Measurements from ENCODE around the gene NDUFB5. TPM values are rescaled to one million over a fixed set of nuclear protein-coding genes. Genes with fewer than 3 reads are reported as not detected.
"Not testable (repeated sequence)": the region's sequence is repeated elsewhere in the genome, so short reads cannot be mapped to it uniquely, and the experiment has no call there.

Gene NDUFB5
- total RNA-seq, 1 experiment from 2014 or later = 281 TPM

- DNase-seq (ENCODE audit: low spot score) = no peak
Measured at GRCh38 chr3:179630753-179631451, 26.3 kb downstream of the NDUFB5 start.

GRCh38 chr3:179640469-179640868 is 35.9 kb downstream of the NDUFB5 start:
- no peak for DNase-seq (ENCODE audit: low spot score)

DNA sequence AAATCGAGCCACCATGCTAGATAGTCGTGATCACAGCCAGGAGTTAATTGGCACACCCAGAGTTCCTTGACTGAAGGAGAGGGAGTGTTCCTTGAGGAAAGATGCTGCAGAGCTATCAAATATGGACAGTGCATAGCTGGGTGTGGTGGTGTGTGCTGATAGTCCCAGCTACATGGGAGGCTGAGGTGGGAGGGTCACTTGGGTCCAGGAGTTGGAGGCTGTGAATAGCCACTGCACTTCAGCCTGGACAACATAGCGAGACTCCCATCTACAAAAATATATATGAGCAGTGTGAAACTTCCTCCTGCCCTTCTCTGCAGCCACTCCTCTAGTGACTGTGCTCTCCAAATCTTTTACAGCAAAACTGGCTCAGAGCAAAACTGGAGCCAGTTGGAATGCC is 38.3 kb downstream of the NDUFB5 start:
- DNase-seq (ENCODE audit: low spot score) = no peak

DNA sequence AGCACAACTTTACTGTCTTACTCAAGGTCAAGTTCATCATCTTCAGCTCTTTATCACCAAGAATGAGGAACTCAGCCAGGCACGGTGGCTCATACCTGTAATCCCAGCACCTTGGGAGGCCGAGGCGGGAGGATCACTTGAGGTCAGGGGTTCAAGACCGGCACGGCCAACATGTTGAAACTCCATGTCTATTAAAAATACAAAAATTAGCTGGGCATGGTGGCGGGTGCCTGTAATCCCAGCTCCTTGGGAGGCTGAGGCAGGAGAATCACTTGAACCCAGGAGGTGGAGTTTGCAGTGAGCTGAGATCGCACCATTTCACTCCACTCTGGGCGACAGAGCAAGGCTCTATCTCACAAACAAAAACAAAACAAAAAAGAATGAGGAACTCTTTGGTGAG is 39.2 kb downstream of the NDUFB5 start:
- DNase-seq (ENCODE audit: low spot score) = not testable (repeated sequence)

GRCh38 chr3:179646177-179646576 is 41.6 kb downstream of the NDUFB5 start:
- no peak for DNase-seq (ENCODE audit: low spot score)

GRCh38 chr3:179651687-179652446 is 47.3 kb downstream of the NDUFB5 start:
- DNase-seq (ENCODE audit: low spot score) = no peak

- DNase-seq (ENCODE audit: low spot score) = peak; percentile 75
Measured at GRCh38 chr3:179652447-179653095, 48.0 kb downstream of the NDUFB5 start, which contains the start of gene USP13. USP13 (plus strand) TSS chr3:179653040; CDS start chr3:179653226, 186 bp downstream.

- peak; percentile 54 for DNase-seq (ENCODE audit: low spot score)
Measured at GRCh38 chr3:179653096-179653797, 48.7 kb downstream of the NDUFB5 start.

DNA sequence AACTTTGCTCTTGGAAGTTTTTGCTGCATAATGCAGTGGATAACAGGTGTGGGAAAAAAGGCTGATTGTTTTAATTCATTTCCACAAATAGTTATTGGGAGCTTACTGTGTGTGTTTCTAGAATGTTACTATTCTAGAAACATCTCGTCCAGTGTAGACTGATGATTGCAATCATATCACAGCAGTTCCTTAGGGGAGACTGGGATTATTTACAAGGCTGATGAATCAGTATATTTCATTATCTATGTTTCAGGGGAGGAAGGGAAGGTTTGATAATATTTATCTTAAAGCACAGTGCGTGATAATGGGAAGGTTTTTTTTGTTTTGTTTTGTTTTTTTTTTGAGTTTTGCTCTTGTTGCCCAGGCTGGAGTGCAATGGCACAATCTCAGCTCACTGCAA is 50.6 kb downstream of the NDUFB5 start:
- no peak for DNase-seq (ENCODE audit: low spot score)

DNA sequence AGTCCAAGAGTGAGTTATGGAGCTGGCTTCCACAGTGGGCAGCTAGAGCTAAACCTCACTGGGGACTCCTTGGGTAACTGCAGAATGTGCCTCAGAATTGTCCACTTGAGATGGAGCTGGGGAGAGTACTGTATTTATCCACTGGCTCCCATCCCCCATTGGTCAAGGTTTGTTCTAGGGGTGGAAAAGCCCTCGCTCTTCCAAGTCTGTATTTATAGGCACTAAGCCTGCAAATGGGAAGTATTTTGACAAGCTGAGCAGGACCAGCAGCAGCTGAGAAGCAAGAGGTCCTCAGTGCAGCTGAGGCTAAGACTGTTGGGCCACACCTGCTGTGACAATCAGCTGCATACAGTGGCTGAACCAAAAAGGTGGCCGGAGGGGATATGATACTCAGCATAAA is 54.0 kb downstream of the NDUFB5 start:
- no peak for DNase-seq (ENCODE audit: low spot score)

DNA sequence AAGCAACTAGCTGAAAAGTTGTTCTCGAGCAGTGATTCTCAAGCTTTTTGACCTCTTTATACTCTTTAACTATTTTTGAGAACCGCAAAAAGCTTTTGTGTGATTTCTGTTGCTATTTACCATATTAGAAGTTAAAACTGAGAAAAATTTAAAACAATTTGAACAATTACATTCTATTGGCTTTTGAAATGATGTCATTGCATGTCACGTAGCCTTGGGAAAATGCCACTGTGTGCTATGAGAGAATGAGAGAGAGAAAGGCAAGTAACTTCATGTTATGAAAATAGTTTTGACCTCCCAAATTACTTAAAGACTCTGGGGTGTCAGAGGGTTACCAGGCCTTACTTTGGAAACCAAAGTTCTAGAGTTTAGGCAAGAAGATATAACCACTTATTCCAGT is 56.3 kb downstream of the NDUFB5 start:
- DNase-seq (ENCODE audit: low spot score) = no peak

GRCh38 chr3:179661777-179662176 is 57.2 kb downstream of the NDUFB5 start:
- DNase-seq (ENCODE audit: low spot score) = no peak

GRCh38 chr3:179663093-179663492 is 58.5 kb downstream of the NDUFB5 start:
- no peak for DNase-seq (ENCODE audit: low spot score)

DNA sequence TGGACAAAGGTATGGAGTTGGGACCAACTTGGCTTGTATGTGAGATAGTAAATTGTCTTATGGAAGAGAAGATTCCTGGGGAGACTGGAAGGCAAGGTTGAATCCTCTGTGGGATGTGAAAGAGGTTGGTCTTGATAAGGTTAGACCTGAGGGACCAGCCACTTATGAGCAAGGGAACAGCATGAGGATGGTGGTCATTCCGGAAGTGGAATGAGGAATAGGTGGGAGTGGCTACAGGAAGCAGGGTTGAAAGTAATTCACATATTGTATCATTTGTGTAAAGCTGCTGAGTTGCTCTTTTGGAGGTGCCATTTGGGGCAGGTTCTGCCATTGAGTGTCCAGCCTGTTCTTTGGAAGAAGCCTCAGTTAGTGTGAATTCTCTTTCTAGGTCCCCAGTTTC is 61.4 kb downstream of the NDUFB5 start:
- DNase-seq (ENCODE audit: low spot score) = no peak

GRCh38 chr3:179666436-179667035 is 61.9 kb downstream of the NDUFB5 start:
- DNase-seq (ENCODE audit: low spot score) = no peak

DNA sequence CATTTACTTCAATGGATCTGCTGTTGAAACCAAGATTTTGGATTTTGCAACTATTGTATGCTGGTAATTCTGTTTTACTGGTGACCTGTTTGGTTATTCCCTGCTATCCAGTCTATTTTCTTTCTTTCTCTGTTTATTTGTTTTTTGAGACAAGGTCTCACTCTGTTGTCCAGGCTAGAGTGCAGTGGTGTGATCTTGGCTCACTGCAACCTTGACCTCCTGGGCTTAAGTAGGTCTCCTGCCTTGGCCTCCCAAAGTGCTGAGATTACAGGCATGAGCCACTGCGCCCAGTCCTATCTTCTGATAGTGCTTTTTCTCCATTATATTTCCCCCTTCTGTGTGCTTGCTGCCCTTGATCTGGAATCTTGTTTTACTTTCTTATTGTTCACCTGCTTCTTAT is 63.8 kb downstream of the NDUFB5 start:
- no peak for DNase-seq (ENCODE audit: low spot score)

DNA sequence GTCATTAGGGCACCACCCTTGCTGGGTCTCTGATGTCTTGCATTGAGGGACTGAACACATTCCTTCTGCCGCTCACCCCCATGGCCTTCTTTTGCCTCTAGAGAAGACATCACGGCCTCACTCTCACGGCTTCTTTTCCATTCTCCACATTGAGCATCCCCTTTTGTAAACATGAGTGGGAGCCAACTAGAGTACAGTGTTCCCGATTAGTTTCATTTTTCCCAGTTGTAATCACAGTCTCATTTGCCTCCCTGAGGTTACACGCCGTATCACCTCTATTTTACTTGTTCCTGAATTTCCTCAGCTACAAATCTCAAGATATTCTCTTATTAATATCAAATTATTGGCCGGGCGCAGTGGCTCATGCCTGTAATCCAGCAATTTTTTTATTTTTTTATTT is 65.7 kb downstream of the NDUFB5 start:
- DNase-seq (ENCODE audit: low spot score) = no peak

- no peak for DNase-seq (ENCODE audit: low spot score)
Measured at GRCh38 chr3:179671309-179671708, 66.7 kb downstream of the NDUFB5 start.

DNA sequence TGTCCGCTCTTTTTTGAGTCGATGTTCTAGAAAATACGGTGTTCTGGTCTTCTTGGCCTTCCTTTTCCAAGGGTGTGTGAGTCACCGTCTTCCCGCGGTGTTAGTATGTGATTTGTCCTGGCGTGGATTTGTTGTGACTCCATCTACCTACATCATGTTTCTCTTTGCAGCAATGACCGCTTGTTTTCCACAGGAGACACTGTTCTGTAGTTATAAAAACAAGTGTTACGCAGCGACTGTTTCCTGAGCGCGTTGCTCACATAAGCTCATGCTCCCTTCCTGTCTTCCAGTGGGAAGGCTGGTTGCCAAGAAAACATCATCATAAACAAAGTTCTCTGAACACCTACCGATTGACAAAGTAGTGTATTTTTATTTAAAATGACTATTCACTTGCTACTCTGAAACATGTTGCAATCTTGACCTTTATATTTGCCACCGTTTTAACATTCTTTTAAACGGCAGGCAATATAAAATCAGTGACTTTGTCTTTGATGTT is 67.2 kb downstream of the NDUFB5 start:
- DNase-seq (ENCODE audit: low spot score) = no peak

DNA sequence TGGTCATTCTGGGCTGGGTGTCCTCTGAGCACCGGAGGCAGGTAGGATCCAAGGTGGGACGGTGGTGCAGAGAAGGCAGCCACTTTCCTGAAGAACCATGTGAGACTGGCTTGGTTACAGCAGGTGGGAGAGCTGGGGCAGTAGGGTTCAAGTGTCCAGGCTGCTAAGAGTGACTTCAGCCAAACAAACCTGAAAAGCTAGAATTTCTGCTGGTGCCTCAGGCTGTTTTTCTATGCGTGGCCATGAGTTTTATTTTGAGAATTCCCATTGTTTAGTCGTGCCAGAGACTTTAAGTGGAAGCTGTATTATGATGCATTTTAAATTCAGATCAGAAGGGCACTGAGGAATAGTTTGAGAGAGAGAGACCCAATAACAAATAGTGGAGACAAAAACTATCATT is 68.3 kb downstream of the NDUFB5 start:
- no peak for DNase-seq (ENCODE audit: low spot score)

DNA sequence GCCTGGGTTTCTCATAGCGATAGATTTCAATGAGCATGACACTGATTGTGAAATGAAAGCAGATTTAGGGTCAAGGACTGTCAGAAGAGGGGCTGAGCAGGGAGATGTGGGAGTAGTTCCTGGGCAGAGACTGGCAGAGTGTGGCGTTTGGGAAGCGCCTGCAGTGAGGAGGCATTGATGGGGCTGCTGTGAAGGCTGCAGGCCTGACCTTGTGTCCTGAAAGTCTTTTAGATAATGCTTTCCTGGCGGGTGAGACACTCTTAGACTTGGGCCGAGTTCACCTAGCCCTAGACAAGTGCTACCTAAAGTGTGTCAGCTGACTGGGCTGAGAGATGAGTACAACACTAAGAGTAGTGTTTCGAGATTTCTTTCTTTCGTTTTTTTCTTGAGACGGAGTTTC is 68.9 kb downstream of the NDUFB5 start:
- DNase-seq (ENCODE audit: low spot score) = no peak

GRCh38 chr3:179676081-179676480 is 71.5 kb downstream of the NDUFB5 start:
- no peak for DNase-seq (ENCODE audit: low spot score)

Measured in H4 (cell line).